NOMO-1 treated with dmso at 0.1 percent for 144 hours (cell line): ENCODE results near the gene INPP5D.
A peak's percentile ranks its signal among the peaks of the same experiment; 100 is the strongest.
"Not testable (repeated sequence)": the region's sequence is repeated elsewhere in the genome, so short reads cannot be mapped to it uniquely, and the experiment has no call there.

Experiments used
- DNase-seq: peaks from one replicate; lab custom pipeline; 2025; ENCODE audit not compliant: unreplicated experiment; lab: John Stamatoyannopoulos, UW

The INPP5D gene

GRCh38 chr2:233168445-233168844 lies 108.3 kb downstream of the INPP5D start:
- no peak for DNase-seq

- DNase-seq: no peak
Observed at GRCh38 chr2:233168919-233169318, 108.8 kb downstream of the INPP5D start.

- DNase-seq: no peak
Observed at GRCh38 chr2:233171344-233171743, 111.2 kb downstream of the INPP5D start.

- DNase-seq: no peak
Observed at GRCh38 chr2:233173115-233173514, 113.0 kb downstream of the INPP5D start.

GRCh38 chr2:233174137-233174536 lies 114.0 kb downstream of the INPP5D start:
- DNase-seq: no peak

- DNase-seq: no peak
Observed at GRCh38 chr2:233178994-233179847, 119.1 kb downstream of the INPP5D start.

GRCh38 chr2:233179848-233180366 lies 119.8 kb downstream of the INPP5D start:
- DNase-seq: no peak

- no peak for DNase-seq
Observed at GRCh38 chr2:233183869-233184418, 123.8 kb downstream of the INPP5D start.

GRCh38 chr2:233184669-233185068 lies 124.5 kb downstream of the INPP5D start:
- no peak for DNase-seq

- DNase-seq: no peak
Observed at GRCh38 chr2:233185330-233185729, 125.2 kb downstream of the INPP5D start.

GRCh38 chr2:233185963-233186362 lies 125.8 kb downstream of the INPP5D start:
- peak; percentile 69 for DNase-seq

- DNase-seq: no peak
Observed at GRCh38 chr2:233186851-233187250, 126.7 kb downstream of the INPP5D start.

- DNase-seq: no peak
Observed at GRCh38 chr2:233189025-233189424, 128.9 kb downstream of the INPP5D start.

- not testable (repeated sequence) for DNase-seq
Observed at GRCh38 chr2:233191016-233191415, 130.9 kb downstream of the INPP5D start.

GRCh38 chr2:233193738-233194137 lies 133.6 kb downstream of the INPP5D start:
- no peak for DNase-seq

GRCh38 chr2:233195027-233195426 lies 134.9 kb downstream of the INPP5D start:
- DNase-seq: no peak

- no peak for DNase-seq
Observed at GRCh38 chr2:233197022-233197421, 136.9 kb downstream of the INPP5D start.

- DNase-seq: no peak
Observed at GRCh38 chr2:233198026-233198425, 137.9 kb downstream of the INPP5D start.

GRCh38 chr2:233199870-233200269 lies 139.7 kb downstream of the INPP5D start:
- no peak for DNase-seq

- DNase-seq: not testable (repeated sequence)
Observed at GRCh38 chr2:233200790-233201189, 140.6 kb downstream of the INPP5D start.

GRCh38 chr2:233201258-233202013 lies 141.3 kb downstream of the INPP5D start:
- DNase-seq: no peak

- DNase-seq: no peak
Observed at GRCh38 chr2:233202531-233202944, 142.4 kb downstream of the INPP5D start.
